ENCODE results near the gene CFAP65.
A peak's percentile ranks its signal among the peaks of the same experiment; 100 is the strongest.

The CFAP65 gene

DNA sequence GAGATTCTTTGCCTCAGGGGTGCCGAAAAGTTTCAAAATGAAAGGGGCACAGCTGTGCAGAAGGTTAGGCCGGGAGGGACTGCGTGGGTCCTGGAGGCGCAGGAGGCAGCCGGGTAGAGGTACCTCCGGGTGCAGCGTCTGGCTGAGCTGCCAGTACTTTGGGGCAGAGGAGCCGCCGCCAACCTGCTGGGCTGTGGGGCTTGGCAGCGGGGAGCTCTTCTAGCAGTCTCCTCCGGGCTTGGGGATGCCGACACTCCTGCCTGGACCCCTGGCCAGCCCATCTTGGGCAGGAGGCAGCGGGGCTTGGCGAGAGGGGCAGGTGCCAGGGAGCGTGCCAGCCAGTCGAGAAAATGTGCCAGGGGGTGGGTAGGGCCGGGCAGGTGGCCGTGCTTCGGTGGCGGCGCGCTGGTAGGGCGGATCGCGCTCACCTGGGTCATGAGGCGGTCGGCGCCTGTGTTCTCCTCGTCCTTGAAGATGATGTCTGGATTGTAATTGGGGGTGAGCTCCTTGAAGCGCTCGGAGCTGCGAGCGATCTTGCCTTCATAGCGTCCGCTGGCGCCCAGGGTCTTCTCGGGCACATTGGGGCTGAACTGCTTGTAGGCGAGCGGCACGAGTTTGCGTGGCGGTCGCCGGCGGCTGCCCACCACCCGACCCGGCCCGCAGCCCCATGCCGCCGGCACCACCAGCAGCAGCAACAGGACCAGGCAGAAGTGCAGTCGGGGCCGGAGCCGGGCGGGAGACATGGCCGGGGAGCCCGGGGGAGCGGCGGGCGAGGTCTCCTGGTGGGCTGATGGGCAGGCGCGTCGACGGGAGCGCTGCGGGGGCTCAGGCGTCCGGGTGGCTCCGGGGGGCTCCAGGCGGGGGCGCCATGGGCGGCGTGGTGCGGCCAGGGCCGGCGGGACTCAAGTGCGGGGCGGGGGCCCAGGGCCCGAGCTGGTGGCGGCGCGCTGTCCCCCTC is 18.7 kb upstream of the CFAP65 start:
- DNase-seq (ENCODE audit: low spot score) = no peak

DNA sequence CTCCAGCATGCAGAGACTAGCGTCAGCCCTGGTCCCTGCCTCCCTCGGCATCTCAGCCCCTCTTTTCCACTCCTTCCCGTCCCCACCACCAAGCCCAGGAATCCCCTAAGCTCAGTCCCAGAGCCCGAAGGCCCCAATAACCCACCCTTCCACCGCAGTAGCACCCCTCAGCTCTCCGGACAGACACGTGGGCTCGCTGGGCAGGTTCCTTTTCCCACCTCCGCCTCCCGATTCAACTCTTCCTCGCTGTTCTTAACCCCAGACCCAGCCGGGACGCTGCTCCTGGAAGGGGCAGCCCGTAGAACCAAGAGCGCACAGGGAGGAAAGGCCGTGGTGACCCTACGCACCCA is 18.0 kb upstream of the CFAP65 start:
- DNase-seq (ENCODE audit: low spot score) = no peak

DNA sequence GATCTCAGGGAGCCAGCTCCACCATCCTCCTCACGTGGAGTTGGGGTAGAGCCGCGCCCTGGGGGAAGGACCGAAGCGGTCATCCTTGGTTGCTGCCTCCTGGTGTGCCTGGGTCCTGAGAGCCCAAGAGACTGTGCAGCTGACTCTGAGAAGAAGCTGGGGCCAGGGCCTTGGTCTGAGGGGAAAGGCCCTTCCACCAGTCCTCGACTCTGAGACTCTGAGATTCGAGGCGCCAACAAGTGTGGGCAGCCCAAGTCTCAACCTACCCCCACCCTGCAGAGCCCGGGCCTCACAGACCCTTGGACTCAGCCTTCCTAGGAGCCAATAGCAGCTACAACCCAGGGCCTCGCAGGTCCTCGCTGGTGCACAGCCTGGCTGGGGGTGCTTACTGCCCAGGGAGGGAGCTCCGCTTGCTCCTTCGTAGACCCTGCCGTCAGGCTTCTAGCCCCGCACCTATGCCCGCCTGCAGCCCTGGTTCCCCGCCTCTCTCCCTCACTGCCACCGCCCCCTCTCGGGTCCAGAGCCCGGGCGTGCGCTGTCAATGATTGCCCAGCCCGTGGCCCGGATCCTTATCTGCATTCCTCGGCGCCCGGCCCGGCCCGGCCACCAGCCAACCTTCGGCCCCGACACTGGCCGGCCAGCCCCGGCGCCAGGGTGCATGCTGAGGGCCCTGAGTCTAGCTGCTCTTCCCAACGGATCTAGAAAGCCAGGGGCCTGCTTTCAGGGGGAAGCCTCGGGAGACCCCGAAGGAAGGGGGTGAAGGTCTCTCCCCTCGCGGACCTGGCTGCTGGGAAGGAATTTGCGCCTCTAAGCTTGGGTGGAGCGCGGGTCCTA is 17.4 kb upstream of the CFAP65 start:
- DNase-seq (ENCODE audit: low spot score) = no peak

DNA sequence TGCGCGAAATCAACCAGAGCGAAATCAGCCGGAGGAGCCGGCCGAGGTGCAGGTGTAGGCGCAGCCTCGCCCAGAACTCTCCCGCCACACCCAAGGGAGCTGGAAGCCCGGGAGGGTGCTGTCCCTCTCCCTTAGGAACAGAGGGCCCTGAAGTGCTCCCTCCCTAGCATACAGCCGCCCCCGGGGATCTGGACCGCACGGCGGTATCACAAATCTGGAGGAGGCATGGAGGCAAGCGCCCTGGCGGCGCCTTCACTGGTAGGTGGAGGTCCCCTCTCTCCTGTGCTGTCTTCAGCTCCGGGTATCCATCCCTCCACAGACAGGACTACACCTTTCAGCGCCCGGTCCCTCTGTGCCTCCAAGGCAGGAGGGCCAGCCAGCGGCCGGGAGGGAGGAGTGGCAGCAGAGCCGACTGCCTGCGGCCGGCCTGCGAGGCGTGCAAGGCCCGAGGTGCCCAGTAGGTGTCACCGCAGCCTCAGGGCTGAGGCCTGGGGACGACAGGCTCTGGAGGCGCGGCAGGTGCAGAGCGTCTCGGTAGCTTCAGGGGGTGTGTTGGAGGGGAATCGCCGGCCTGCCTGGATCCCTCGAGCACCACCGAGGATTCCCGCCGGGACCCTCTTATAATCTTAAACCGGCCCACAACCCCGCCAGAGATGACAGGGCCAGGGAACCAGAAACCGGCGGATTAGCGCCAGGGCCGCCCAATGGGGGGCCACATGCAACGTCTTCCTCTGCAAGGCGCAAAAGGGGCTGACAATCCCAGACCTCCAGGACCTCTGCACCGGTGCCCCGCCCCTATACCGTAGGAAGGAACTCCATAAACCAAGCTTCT is 16.6 kb upstream of the CFAP65 start:
- DNase-seq (ENCODE audit: low spot score) = peak; percentile 47

DNA sequence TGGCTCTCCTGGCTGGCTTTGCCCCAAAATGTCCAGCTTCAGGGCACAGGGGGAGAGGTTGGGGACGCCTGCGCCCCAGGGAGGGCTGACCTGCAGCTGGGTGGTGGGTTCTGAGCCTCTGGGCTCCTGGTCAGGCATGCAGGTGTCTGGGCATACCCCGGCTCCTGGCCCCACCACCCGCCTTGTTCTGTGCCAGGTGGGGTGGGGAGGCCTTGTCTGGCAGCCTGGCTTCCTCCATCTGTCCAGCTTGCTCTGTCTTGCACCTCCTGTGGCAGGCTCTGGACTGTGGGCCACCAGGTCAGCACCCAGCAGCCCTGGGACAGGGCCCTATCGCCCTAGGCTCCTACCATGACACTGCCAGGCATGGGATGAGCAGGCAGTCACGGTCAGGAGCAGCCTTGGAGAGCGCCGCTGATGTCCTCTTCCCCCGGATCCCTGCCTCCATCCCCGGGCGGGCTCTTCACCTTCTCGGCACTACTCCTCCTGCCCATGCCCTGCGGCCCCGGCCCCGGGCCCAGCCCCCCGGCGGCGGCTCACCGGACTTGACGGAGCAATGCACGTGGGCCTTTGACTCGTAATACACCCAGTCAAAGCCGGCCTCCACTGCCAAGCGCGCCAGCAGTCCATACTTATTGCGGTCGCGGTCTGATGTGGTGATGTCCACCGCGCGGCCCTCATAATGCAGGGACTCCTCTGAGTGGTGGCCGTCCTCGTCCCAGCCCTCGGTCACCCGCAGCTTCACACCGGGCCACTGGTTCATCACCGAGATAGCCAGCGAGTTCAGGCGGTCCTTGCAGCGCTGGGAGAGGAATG is 15.8 kb upstream of the CFAP65 start:
- DNase-seq (ENCODE audit: low spot score) = no peak

DNA sequence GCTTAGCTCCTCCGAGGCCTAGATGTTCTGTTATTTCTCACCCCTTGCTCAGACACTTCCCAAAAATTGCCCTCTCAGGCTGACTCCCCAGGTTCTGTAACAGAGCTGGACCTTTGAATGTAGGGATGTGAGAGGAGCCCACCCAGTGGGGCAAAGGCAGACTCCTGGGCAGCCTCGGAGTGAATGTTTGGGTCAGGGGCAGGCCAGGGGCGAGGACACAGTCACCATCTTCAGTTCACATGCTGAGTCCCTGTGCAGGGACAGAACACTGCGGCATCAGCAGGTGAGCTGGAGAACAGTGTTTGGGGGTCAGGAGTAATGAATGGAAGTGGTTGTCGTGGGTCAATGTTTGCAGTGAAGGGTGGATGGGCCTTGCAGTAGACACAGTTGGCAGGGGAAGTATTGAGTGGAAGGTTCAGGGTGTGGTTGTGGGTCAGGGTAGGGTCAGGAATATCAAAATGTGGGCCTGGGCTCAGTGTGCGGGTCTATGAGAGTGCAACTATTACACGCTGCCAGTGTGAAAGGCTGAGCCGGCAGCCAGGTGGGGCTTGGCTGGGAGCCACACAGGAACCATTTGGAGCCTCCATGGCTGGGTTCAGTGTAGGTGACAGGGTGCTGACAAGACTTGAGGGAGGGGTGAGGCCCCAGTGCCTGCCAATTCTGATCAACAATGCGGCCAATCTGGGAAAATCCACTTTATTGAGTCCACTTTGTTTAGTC is 15.0 kb upstream of the CFAP65 start:
- no peak for DNase-seq (ENCODE audit: low spot score)

GRCh38 chr2:219054956-219055903 is 13.9 kb upstream of the CFAP65 start:
- DNase-seq (ENCODE audit: low spot score) = no peak

GRCh38 chr2:219049282-219049681 is 8.0 kb upstream of the CFAP65 start:
- no peak for DNase-seq (ENCODE audit: low spot score)

DNA sequence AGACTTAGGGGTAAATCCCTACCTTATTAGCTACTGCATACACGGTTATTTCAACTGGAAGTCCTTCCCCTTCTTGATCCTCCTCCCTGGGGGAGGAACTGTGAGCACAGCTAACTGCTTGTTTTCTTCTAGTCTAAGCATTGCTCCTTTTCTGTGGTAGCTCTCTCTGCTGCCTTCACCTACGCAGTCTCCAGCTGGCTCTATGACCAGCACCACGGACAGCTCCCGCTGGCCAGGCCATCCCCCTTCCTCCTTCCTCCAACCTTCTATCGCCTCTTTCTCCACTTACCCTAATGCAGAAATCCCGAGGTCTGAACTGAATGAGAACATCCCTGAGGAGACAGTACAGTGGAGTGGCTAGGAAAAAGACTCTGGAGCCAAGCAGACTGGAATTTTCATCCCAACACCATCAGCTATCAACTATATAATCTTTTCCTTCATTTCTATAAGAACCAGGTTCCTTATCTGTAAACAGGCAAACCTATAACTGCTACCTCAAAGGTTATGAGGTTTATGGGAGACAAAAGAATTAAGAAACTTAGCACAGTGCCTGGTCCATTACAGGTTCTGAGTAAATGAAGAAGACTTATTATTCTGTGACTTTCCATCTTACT is 4.7 kb upstream of the CFAP65 start:
- no peak for DNase-seq (ENCODE audit: low spot score)

- no peak for DNase-seq (ENCODE audit: low spot score)
Measured at GRCh38 chr2:219042750-219043149, 1.4 kb upstream of the CFAP65 start.

DNA sequence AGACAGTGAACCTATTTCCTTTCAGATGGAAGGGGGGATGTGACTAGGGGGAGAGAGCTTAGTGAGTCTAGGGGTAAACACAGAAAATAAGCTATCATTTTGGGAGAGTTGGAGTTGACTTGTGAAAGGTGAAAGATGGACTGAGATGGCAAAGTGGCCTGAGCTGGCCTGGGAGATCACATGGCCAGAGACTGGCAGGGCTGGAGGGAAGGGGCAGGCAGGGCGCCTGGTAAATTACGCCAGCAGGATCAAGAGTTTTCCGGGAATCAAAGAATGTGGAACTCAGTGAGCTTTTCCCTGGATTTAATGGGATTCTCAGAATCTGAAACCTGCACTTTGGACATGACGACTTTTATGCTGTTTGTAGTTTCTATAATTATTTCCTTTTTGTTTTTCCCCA is 841 bp upstream of the CFAP65 start:
- no peak for DNase-seq (ENCODE audit: low spot score)

DNA sequence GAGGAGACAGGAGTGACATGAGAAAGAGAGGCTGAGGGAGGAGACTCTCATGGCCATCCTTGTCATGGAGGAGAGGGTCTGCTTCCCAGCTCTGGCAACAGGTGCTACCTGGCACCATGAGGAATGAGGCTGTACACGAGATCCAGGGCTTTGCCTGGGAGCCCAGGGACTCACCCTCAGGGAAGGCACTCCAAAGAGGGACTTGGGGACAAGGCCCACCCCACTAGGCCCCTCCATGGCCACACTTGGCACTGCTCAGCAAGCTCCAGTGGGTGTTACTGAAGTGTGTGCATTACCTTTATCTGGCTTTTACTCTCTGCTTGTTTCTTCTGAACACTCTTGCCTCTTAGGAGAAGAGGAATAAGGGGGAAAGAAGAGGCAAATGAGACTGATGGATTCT is 2.7 kb downstream of the CFAP65 start:
- DNase-seq (ENCODE audit: low spot score) = no peak

GRCh38 chr2:219037783-219038499 is 3.4 kb downstream of the CFAP65 start:
- DNase-seq (ENCODE audit: low spot score) = no peak

DNA sequence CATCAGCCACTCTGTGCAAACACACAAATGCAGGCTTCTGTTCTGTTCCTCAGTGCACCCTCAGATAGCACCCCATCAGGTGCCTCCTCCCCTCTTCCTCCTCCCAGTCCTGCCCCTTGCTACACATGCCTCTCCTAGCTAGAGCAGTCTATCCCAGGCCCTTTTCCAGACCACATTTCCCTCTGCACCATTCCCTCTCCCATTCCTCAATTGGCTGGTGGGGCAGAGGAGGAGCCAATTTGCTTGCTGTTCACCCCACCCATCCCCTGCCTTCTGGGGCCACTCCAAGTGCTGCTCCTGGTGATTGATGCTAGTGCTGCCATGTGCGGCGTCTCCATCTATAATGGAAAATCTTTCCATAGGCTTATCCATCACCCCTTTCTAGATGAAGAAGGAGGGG is 5.4 kb downstream of the CFAP65 start:
- no peak for DNase-seq (ENCODE audit: low spot score)

DNA sequence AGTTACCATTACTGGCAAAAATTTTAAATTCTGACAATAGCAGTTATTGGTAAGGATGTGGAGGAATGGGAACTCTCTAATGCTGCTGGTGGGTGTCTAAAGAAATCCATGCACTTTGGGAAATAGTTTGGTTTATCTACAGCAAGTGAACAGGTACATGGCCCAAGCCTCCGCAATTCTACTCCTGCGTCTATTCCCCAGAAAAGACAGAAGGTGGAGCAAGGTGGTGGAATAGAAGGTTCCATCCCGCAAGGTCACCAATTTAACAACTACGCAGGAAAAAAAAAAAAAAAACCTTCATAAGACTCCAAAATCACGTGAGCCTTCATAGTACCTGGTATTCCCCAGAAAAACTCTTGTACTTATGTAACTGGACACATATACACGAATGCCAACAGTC is 6.5 kb downstream of the CFAP65 start:
- DNase-seq (ENCODE audit: low spot score) = no peak

DNA sequence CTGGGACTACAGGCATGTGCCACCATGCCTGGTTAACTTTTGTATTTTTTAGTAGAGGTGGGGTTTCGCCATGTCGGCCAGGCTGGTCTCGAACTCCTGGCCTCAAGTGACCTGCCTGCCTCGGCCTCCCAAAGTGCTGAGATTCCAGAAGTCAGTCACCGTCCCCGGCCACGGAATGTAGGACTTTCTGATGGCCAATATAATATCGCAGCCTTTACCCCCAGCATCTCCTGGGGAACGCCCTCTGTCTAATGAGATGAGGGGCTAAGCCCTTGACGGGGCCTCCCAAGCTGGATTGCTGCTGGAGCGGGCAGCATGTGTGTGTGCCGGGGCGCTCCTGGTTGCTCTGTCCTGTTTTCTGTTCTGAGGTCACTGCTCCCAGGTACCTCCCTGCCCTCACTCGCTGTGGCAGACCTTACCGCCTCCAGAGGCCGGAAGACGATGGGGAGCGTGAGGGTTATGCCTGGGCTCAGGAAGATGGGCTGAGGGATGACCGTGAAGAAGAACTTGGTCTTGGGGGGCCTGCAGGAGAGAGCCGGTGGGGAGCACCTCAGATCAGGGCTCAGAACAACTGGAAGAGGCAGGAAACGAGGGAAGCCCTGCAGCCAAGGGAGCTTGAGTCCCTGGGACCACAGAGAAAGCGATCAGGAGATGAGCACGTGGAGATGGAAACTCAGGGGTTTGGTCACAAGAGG is 9.1 kb downstream of the CFAP65 start:
- no peak for DNase-seq (ENCODE audit: low spot score)

- no peak for DNase-seq (ENCODE audit: low spot score)
Measured at GRCh38 chr2:219031005-219031738, 10.1 kb downstream of the CFAP65 start.
